Astrocyte (in vitro differentiated cells and primary cell): ENCODE data around the gene RALGPS1. TPM values are rescaled to one million over a fixed set of nuclear protein-coding genes. Genes with fewer than 3 reads are reported as not detected.

ENCODE experiments used
- DNase-seq: peaks from one replicate; pipeline ENCODE4 v3.0.0-alpha.2; 2010; ENCODE audit warnings: low read depth
- FAIRE-seq: peaks from 2 replicates; lab custom pipeline; 2011; peaks lifted over from hg19 to GRCh38; lab: Jason Lieb, UNC
- H2AFZ ChIP-seq: 2 replicates; pipeline ENCODE4 v1.6.0; 2012; ENCODE audit warnings: low read depth, low read length, inconsistent platforms
- H3K27ac ChIP-seq: 2 replicates; pipeline ENCODE4 v1.5.1; 2011; ENCODE audit warnings: low read depth, low read length, inconsistent platforms
- H3K27me3 ChIP-seq: 2 replicates; pipeline ENCODE4 v1.6.0; 2011; ENCODE audit warnings: low read length, inconsistent platforms; ENCODE audit not compliant: insufficient read depth
- H3K36me3 ChIP-seq: 2 replicates; pipeline ENCODE4 v1.5.1; 2011; ENCODE audit warnings: low read length, inconsistent platforms; ENCODE audit not compliant: insufficient read depth
- H3K4me1 ChIP-seq: 2 replicates; pipeline ENCODE4 v1.5.1; 2011; ENCODE audit warnings: low read length, inconsistent platforms; ENCODE audit not compliant: insufficient read depth
- H3K4me2 ChIP-seq: 2 replicates; pipeline ENCODE4 v1.6.0; 2012; ENCODE audit warnings: low read length, inconsistent platforms
- H3K4me3 ChIP-seq: 2 replicates; pipeline ENCODE4 v1.5.1; 2011; ENCODE audit warnings: low read depth, mild to moderate bottlenecking, low read length, inconsistent platforms; ENCODE audit not compliant: insufficient read depth
- H3K79me2 ChIP-seq: 2 replicates; pipeline ENCODE4 v1.6.0; 2012; ENCODE audit warnings: mild to moderate bottlenecking, low read length, inconsistent platforms; ENCODE audit not compliant: insufficient read depth
- H3K9ac ChIP-seq: 2 replicates; pipeline ENCODE4 v1.6.0; 2012; ENCODE audit warnings: mild to moderate bottlenecking, low read length, inconsistent platforms
- H3K9me3 ChIP-seq: 2 replicates; pipeline ENCODE4 v1.5.1; 2012; ENCODE audit warnings: low read depth, mild to moderate bottlenecking, low read length, inconsistent platforms; ENCODE audit not compliant: insufficient read depth
- H4K20me1 ChIP-seq: 2 replicates; pipeline ENCODE4 v1.6.0; 2012; ENCODE audit warnings: low read length, inconsistent platforms; ENCODE audit not compliant: insufficient read depth
- H3K27ac Mint-ChIP-seq: one replicate; pipeline ENCODE4 v1.8.0; 2021; ENCODE audit warnings: mild to moderate bottlenecking, mixed read lengths; ENCODE audit not compliant: unreplicated experiment
- H3K27me3 Mint-ChIP-seq: one replicate; pipeline ENCODE4 v1.8.0; 2021; ENCODE audit warnings: low read depth, mixed read lengths; ENCODE audit not compliant: unreplicated experiment
- H3K36me3 Mint-ChIP-seq: one replicate; pipeline ENCODE4 v1.8.0; 2021; ENCODE audit warnings: low read depth, mixed read lengths; ENCODE audit not compliant: unreplicated experiment
- H3K4me1 Mint-ChIP-seq: one replicate; pipeline ENCODE4 v1.8.0; 2021; ENCODE audit warnings: low read depth, mixed read lengths; ENCODE audit not compliant: unreplicated experiment
- H3K4me3 Mint-ChIP-seq: one replicate; pipeline ENCODE4 v1.8.0; 2021; ENCODE audit warnings: mild to moderate bottlenecking, moderate library complexity, mixed read lengths; ENCODE audit not compliant: unreplicated experiment
- H3K9me3 Mint-ChIP-seq: one replicate; pipeline ENCODE4 v1.8.0; 2021; ENCODE audit warnings: mild to moderate bottlenecking, mixed read lengths; ENCODE audit not compliant: unreplicated experiment
- CTCF ChIP-seq: IDR thresholded peaks from 2 replicates; pipeline ENCODE4 v1.5.1; 2011; ENCODE audit warnings: low read depth, mild to moderate bottlenecking, inconsistent platforms, low read length, moderate library complexity; ENCODE audit not compliant: insufficient read depth
- EZH2 ChIP-seq: IDR thresholded peaks from 2 replicates; pipeline ENCODE4 v1.6.1; 2012; ENCODE audit warnings: mild to moderate bottlenecking, low read length, inconsistent platforms; ENCODE audit not compliant: insufficient read depth
- total RNA-seq: library from RNA; stranded (reverse); gene quantifications from 2 replicates; pipeline ENCODE4 v1.2.1, GENCODE V29; 2021

The RALGPS1 gene
- total RNA-seq, 1 donor from 2014 or later: 2.8 TPM

DNA sequence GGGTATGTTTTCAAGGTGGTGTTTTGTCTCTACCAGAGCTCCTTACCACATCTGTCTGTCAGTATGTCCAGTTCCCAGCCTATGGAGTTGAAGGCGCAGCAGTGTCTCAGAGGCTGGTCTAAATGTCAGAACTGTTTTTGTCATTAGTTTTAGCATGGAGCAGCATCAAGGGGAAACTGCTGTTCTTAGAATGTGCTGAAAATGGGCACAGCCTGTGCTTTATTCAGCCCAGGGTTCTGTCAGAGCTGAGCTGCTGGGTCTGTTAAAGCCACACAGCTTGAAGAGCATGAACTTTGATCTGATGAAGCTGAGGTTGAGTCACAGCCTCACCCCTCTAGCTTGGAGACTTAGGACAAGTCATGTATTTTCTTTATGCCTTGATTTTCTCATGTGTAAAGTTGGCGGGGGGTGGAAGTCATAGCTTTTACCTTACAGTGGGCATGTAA is 71.9 kb downstream of the RALGPS1 start:
- no peak for FAIRE-seq
- H3K4me2 ChIP-seq: peak overlapping the region; percentile 58

GRCh38 chr9:126988857-126989256 is 74.3 kb downstream of the RALGPS1 start:
- H3K4me3 Mint-ChIP-seq: no peak overlapping the region
- H3K36me3 Mint-ChIP-seq: peaks cover 14% of the 10 kb centered on the region
- FAIRE-seq: no peak
- H3K9ac ChIP-seq: no peak overlapping the region
- peaks cover 13% of the 10 kb centered on the region for H3K4me1 ChIP-seq
- H3K4me3 ChIP-seq: no peak overlapping the region
- no peaks in the 10 kb centered on the region for H3K79me2 ChIP-seq
- H3K9me3 Mint-ChIP-seq: peaks cover 11% of the 10 kb centered on the region
- H3K4me2 ChIP-seq: no peak overlapping the region
- H3K27me3 ChIP-seq: peaks cover 19% of the 10 kb centered on the region
- no peak for TF ChIP-seq EZH2
- TF ChIP-seq CTCF: no peak
- DNase-seq: no peak
- peaks cover 19% of the 10 kb centered on the region for H3K27me3 Mint-ChIP-seq
- H3K9me3 ChIP-seq: no peaks in the 10 kb centered on the region
- H3K27ac ChIP-seq: no peak overlapping the region
- H3K4me1 Mint-ChIP-seq: peaks cover 14% of the 10 kb centered on the region
- no peak overlapping the region for H2AFZ ChIP-seq
- H4K20me1 ChIP-seq: no peaks in the 10 kb centered on the region
- H3K27ac Mint-ChIP-seq: no peak overlapping the region
- no peaks in the 10 kb centered on the region for H3K36me3 ChIP-seq

More for the DNA sequence above, 71.9 kb downstream of the RALGPS1 start:
- peaks cover 10% of the 10 kb centered on the region for H3K9me3 Mint-ChIP-seq
- no peak overlapping the region for H3K4me3 ChIP-seq
- no peaks in the 10 kb centered on the region for H3K36me3 ChIP-seq
- H3K4me3 Mint-ChIP-seq: no peak overlapping the region
- H3K79me2 ChIP-seq: no peaks in the 10 kb centered on the region
- peaks cover 14% of the 10 kb centered on the region for H3K36me3 Mint-ChIP-seq
- H2AFZ ChIP-seq: no peak overlapping the region
- H4K20me1 ChIP-seq: no peaks in the 10 kb centered on the region
- TF ChIP-seq EZH2: no peak
- no peak overlapping the region for H3K9ac ChIP-seq
- no peak overlapping the region for H3K27ac ChIP-seq
- peaks cover 19% of the 10 kb centered on the region for H3K27me3 Mint-ChIP-seq
- H3K27me3 ChIP-seq: peaks cover 19% of the 10 kb centered on the region
- no peak overlapping the region for H3K27ac Mint-ChIP-seq
- no peaks in the 10 kb centered on the region for H3K9me3 ChIP-seq
- peaks cover 14% of the 10 kb centered on the region for H3K4me1 Mint-ChIP-seq
- peaks cover 13% of the 10 kb centered on the region for H3K4me1 ChIP-seq
- DNase-seq: no peak

GRCh38 chr9:126989847-126990842 is 75.6 kb downstream of the RALGPS1 start:
- H3K4me3 Mint-ChIP-seq: no peak overlapping the region
- FAIRE-seq (no peak), DNase-seq (no peak)
- peaks cover 14% of the 10 kb centered on the region for H3K4me1 Mint-ChIP-seq
- H4K20me1 ChIP-seq: no peaks in the 10 kb centered on the region
- H3K4me3 ChIP-seq: no peak overlapping the region
- no peak overlapping the region for H2AFZ ChIP-seq
- H3K9me3 ChIP-seq: no peaks in the 10 kb centered on the region
- H3K4me1 ChIP-seq: peaks cover 13% of the 10 kb centered on the region
- H3K9me3 Mint-ChIP-seq: peaks cover 11% of the 10 kb centered on the region
- H3K4me2 ChIP-seq: no peak overlapping the region
- no peaks in the 10 kb centered on the region for H3K36me3 ChIP-seq
- no peak overlapping the region for H3K27ac ChIP-seq
- H3K27me3 Mint-ChIP-seq: peaks cover 19% of the 10 kb centered on the region
- peaks cover 19% of the 10 kb centered on the region for H3K27me3 ChIP-seq
- no peaks in the 10 kb centered on the region for H3K79me2 ChIP-seq
- no peak overlapping the region for H3K9ac ChIP-seq
- peaks cover 16% of the 10 kb centered on the region for H3K36me3 Mint-ChIP-seq
- H3K27ac Mint-ChIP-seq: no peak overlapping the region
- TF ChIP-seq CTCF (no peak), EZH2 (no peak)
